Muscle of arm (tissue), 12 donors: ENCODE results near the gene ASIC2. TPM values are rescaled to one million over a fixed set of nuclear protein-coding genes. Genes with fewer than 3 reads are reported as not detected.
"Not testable (repeated sequence)": the region's sequence is repeated elsewhere in the genome, so short reads cannot be mapped to it uniquely, and the experiment has no call there.

Source experiments
- DNase-seq: peaks from one replicate; pipeline ENCODE4 v3.0.0-alpha.2; 2013
- polyA plus RNA-seq, 12 donors: library from polyadenylated mRNA; unstranded; fragments of 120-200 nt; gene quantifications; one replicate each; pipeline ENCODE4 v1.2.1, GENCODE V29; 2013; ENCODE audit not compliant: insufficient read length in 12 of 12

The ASIC2 gene
- polyA plus RNA-seq, 12 donors = 0.08 to 0.79 (median 0.25) TPM; not detected in 3

DNA sequence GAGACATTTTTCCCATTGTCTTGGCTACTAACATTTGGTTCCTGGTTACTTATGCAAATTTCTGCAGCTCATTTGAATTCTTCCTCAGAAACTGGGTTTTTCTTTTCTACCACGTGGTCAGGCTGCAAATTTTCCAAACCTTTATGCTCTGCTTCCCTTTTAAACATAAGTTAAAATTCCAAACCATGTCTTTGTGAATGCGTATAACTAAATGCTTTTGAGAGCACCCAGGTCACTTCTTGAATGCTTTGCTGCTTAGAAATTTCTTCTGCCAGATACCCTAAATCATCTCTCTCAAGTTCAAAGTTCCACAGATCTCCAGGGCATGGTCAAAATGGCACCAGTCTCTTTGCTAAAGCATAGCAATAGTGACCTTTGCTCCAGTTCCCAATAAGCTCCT lies 305.2 kb downstream of the ASIC2 start:
- not testable (repeated sequence) for DNase-seq

DNA sequence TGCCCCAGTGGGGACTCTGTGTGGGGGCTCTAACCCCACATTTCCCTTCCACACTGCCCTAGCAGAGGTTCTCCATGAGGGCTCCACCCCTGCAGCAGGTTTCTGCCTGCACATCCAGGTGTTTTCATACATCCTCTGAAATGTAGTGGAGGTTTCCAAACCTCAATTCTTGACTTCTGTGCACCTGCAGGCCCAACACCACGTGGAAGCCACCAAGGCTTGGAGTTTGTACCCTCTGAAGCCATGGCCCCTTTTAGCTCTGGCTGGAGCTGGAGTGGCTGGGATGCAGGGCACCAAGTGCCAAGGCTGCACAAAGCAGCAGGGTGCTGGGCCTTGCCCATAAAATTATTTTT lies 305.7 kb downstream of the ASIC2 start:
- DNase-seq = not testable (repeated sequence)

DNA sequence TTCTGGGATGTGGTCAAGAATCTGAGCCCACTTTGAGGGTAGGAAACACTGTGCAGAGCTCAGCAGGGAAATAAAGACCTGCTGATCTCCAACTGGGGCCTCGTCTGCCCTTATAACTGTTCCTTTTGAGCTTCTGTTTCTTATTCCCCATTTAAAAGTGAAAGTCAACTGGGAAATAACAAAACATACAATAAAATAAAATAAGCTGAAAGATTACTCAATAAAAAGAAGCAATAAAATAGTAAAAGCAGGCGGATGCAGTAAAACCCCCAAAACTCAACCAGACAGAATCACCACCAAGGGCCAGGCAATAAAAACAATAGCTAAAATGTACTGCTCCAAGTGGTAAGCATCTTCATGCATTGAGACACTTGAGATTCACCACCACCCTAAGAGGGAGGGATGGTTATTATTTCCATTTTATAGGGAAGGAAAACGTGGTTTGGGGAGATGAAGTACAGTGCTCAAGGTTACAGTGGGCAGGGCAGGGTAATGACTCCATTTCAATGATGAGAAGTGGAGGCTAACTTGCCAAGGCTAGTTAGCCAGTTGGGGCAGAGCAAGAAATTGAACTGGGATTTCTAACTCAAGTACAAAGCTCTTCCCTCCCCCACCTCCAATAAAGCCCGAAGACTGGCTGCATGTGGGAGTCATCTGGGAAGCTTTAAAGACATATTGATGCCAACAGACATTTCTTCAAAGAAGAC lies 307.9 kb downstream of the ASIC2 start:
- DNase-seq = no peak

DNA sequence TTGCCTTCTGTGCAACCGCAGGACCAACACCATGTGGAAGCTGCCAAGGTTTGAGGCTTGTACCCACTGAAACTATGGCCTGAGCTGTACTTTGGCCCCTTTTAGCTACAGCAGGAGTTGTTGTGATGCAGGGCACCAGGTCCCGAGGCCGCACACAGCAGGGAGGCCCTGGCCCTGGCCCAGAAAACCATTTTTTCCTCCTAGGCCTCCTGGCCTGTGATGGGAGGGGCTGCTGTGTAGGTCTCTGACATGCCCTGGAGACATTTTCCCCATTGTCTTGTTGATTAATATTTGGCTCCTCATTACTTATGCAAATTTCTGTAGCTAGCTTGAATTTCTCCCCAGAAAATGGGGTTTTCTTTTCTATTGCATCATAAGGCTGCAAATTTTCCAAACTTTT lies 311.5 kb downstream of the ASIC2 start:
- DNase-seq = not testable (repeated sequence)

DNA sequence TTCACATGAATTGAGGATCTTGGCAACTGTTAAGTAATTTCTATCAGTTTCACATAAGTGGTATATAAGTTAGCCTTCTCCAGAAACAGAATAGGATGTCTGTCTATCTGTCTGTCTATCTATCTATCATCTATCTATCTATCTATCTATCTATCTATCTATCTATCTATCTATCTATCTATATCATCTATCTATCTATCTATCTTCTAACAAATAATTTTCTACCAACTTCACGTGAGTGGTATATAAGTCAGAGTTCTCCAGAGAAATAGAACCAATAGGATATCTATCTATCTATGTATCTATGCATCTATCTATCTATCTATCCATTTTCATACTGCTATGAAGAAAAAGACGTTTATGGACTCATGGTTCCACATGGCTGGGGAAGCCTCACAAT lies 312.9 kb downstream of the ASIC2 start:
- no peak for DNase-seq

DNA sequence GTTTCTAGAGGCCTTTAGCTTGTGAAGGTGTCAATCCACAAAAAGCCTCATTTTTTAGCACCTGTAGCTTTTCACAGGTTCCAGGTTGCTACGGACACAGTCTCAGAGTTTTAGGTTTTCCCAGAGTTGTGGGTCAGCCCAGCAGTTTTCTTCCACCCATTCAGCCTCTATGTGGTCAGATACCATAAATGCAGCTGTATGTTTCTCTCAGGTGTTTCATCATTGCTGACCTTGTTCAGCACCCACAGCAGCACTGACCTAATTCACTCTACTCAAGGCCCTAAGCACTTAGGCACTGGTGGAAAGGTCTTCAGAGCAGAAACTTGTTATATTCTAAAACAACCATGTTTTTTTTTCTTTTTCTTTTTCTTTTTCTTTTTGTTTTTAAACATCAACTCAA lies 316.5 kb downstream of the ASIC2 start:
- DNase-seq = no peak

DNA sequence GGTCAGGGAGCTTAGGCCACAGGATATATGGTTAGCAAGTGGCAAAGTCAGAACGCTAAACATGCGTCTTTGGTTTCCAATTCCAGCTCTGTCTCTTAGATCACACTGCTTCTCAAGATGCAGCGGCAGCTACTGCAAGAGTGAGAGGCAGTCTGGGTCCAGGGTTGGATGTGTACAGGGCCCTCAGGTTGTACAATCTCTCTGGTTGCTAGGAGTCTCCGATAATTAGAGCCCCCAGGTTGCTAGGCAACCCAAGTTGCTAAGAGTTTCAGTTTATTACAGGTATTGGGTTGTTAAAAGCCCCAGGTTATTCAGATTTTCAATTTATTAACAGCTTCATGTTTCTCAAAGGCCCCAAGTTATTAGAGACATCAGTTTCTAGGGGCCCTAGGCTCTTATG lies 317.0 kb downstream of the ASIC2 start:
- DNase-seq = no peak

DNA sequence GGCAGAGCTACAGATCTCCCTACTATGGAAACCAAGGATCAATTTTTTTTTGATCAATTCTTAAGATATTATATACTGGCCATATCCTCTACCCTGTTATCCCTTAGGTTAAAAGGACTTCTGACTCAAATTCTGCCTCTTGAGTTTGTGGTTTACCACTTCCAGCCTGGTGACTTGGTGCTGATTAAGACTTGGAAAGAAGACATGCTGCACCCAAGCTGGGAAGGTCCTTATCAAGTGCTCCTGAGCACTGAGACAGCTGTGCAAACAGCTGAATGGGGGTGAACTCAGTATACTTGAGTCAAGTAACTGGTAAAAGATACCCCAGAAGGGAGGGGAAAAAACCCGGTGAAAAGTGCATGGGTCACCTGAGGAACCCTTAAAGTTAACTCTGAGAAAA lies 321.9 kb downstream of the ASIC2 start:
- no peak for DNase-seq

DNA sequence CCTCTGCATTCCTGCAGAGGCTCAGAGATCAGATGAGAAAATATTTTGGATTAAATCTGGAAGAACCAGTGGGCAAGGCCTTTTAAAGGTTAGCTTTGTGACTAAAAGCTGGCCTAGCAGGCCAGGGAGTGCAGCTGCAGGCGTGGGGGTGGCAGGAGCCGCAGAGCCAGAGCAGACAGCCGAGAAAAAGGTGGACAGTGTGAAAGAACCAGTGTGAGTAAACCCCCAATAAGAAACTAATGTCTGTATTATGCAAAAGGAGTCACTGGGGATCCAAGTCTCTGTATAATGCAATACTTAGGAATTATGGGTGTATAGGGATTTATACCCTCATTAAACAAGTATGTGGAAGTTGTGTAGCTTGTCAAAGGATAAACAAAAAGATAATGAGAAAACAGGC lies 322.8 kb downstream of the ASIC2 start:
- no peak for DNase-seq

DNA sequence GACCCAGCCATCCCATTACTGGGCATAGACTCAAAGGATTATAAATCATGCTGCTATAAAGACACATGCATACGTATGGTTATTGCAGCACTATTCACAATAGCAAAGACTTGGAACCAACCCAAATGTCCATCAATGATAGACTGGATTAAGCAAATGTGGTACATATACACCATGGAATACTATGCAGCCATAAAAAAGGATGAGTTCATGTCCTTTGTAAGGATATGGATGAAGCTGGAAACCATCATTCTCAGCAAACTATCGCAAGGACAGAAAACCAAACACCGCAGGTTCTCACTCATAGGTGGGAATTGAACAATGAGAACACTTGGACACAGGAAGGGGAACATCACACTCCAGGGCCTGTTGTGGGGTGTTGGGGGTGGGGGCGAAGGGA lies 323.9 kb downstream of the ASIC2 start:
- DNase-seq = not testable (repeated sequence)

DNA sequence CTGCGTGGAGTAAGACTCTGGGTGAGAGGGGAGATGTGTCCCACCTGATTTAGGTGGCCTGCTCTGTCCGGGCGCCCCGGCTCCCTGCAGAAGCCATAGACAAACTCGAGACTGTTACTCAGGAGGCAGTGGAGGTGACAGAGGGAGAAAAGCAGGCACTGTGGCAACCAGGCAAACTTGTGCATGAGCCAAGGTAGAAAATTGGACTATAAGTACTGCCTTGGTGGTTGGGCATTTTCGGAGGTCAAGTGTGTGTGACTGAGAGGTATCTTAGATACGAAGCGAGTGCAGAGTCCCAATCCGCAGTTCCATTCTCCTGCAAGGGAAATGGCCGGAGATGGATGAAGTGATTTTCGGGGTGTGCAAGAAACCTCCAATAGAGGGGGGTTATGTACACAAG lies 328.6 kb downstream of the ASIC2 start:
- DNase-seq = no peak
